GM12891 (cell line): Measurements from ENCODE around the gene NEU1.
"Not testable (repeated sequence)": the region's sequence is repeated elsewhere in the genome, so short reads cannot be mapped to it uniquely, and the experiment has no call there.

Experiments used
- DNase-seq: peaks from one replicate; pipeline ENCODE4 v3.0.0; 2011; ENCODE audit warnings: low spot score; ENCODE audit not compliant: insufficient read length
- FAIRE-seq: peaks from 2 replicates; lab custom pipeline; 2011; peaks lifted over from hg19 to GRCh38; lab: Jason Lieb, UNC
- PAX5 ChIP-seq: IDR thresholded peaks from 2 replicates; pipeline ENCODE4 v1.6.1; 2011; ENCODE audit warnings: low read length, moderate library complexity, mild to moderate bottlenecking; ENCODE audit not compliant: insufficient read depth, severe bottlenecking
- POLR2A ChIP-seq: IDR thresholded peaks from 2 replicates; pipeline ENCODE4 v1.6.1; 2011; ENCODE audit warnings: low read depth, low read length, control low read depth
- POLR2AphosphoS5 ChIP-seq: IDR thresholded peaks from 2 replicates; pipeline ENCODE4 v1.6.1; 2011; ENCODE audit warnings: low read depth, low read length, control low read depth
- POU2F2 ChIP-seq: IDR thresholded peaks from 2 replicates; pipeline ENCODE4 v1.6.1; 2011; ENCODE audit warnings: low read depth, mild to moderate bottlenecking, control low read depth, low read length, moderate library complexity
- SPI1 ChIP-seq: IDR thresholded peaks from 2 replicates; pipeline ENCODE4 v1.6.1; 2011; ENCODE audit warnings: low read depth, low read length, control low read depth
- TAF1 ChIP-seq: IDR thresholded peaks from 2 replicates; pipeline ENCODE4 v1.6.1; 2011; ENCODE audit warnings: low read depth, low read length, control low read depth

Gene NEU1

DNA sequence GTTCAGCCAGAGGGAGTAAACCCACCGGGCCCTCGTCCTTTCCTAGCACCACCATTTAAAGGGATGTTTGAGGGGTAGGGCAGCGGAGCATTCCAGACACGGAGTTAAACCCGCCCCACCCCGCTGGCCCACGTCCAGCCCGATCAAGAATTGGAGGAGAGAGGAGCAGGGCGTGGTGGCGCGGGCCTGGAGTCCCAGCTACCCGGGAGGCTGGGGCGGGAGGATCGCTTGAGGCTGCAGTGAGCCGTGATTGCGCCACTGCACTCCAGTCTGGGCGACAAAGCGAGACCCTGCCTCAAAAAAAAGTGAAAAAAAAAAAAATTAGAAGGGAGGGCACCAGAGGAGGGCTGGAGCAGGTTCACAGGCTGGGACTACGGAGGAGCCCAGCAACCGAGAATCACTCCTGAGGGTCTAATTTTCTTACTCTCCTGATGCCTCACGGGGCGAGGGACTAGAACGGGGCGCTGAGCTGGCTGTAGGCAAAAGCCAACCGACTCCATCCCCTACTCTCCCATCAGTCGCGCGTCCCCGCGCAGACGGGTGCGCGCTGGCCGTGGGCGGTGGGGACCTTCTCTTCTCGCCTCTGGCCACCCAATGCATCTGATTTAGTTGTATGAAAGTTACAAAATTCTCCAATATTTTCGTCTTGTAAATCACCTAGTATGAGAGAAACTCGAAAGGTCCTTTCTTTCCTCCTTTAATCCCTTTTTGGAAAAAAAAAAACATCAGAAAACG, 41.2 kb downstream of the NEU1 start:
- FAIRE-seq, result peak; percentile 66

DNA sequence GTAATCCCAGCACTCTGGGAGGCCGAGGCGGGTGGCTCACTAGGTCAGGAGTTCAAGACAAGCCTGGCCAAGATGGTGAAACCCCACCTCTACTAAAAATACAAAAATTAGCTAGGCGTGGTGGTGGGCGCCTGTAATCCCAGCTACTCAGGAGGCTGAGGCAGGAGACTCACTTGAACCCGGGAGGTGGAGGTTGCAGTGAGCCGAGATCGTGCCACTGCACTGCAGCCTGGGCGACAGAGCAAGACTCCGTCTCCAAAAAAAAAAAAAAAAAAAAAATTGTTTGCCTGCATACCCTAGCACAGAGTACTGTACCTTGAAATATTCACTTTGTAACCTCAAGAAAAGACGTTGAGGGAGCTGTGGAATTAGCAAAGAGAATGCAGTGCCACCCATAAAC, 42.2 kb downstream of the NEU1 start:
- FAIRE-seq, DNase-seq: not testable (repeated sequence)

More for the DNA sequence above, 41.2 kb downstream of the NEU1 start:
- peak; percentile 59 for DNase-seq
- TF ChIP-seq TAF1 (peak; percentile 65), POLR2AphosphoS5 (peak; percentile 77), PAX5 (no peak), SPI1 (no peak), POLR2A (peak; percentile 83), POU2F2 (peak; percentile 42)

DNA sequence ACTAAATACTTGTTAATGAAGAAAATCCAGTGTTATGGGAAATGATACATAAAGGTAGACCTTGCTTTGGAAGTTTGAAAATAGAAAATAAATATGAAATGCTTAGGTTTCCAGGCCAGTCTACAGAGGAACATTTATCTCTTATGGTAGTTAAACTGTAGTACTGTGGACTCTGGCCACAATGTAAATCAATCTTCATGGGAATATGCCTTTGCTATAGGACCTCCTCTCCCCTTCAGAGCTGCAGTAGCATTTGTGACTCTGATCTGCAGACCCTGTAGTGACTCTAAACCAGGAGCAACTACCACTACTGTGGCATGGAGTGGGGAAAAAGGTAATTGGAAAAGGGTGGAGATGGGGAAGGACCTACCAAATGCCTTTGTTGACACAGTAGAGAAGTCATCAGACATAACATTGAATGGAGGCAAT, 42.7 kb downstream of the NEU1 start:
- no peak for TF ChIP-seq PAX5
- no peak for TF ChIP-seq POU2F2
- no peak for TF ChIP-seq SPI1
- TF ChIP-seq POLR2AphosphoS5, result no peak
- TF ChIP-seq TAF1, result no peak
- no peak for DNase-seq
- no peak for FAIRE-seq

DNA sequence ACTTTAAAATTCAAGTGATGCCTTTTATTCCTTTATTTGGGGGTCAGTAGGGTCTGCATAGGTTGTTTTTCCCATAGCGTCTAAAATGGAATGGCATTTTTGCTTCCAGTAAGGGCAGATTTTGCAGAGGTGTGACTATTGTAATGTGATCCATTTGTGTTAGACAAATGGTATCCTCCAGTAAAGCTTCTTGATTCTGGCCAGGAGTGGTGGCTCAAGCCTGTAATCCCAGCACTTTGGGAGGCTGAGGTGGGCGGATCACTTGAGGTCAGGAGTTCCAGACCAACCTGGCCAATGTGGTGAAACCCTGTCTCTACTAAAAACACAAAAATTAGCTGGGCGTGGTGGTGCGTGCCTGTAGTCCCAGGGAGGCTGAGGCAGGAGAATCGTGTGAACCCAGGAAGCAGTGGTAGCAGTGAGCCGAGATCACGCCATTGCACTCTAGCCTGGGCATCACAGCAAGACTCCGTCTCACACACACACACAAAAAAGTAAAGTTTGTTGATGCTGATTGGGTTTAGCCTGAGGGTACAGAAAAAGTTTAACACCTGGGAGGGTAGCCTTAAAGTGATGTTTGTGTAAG, 44.6 kb downstream of the NEU1 start:
- not testable (repeated sequence) for DNase-seq, FAIRE-seq

DNA sequence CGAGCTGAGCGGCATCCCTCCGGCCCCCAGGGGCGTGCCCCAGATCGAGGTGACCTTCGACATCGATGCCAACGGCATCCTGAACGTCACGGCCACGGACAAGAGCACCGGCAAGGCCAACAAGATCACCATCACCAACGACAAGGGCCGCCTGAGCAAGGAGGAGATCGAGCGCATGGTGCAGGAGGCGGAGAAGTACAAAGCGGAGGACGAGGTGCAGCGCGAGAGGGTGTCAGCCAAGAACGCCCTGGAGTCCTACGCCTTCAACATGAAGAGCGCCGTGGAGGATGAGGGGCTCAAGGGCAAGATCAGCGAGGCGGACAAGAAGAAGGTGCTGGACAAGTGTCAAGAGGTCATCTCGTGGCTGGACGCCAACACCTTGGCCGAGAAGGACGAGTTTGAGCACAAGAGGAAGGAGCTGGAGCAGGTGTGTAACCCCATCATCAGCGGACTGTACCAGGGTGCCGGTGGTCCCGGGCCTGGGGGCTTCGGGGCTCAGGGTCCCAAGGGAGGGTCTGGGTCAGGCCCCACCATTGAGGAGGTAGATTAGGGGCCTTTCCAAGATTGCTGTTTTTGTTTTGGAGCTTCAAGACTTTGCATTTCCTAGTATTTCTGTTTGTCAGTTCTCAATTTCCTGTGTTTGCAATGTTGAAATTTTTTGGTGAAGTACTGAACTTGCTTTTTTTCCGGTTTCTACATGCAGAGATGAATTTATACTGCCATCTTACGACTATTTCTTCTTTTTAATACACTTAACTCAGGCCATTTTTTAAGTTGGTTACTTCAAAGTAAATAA, 45.3 kb downstream of the NEU1 start:
- DNase-seq, result not testable (repeated sequence)
- FAIRE-seq, result peak; percentile 87

DNA sequence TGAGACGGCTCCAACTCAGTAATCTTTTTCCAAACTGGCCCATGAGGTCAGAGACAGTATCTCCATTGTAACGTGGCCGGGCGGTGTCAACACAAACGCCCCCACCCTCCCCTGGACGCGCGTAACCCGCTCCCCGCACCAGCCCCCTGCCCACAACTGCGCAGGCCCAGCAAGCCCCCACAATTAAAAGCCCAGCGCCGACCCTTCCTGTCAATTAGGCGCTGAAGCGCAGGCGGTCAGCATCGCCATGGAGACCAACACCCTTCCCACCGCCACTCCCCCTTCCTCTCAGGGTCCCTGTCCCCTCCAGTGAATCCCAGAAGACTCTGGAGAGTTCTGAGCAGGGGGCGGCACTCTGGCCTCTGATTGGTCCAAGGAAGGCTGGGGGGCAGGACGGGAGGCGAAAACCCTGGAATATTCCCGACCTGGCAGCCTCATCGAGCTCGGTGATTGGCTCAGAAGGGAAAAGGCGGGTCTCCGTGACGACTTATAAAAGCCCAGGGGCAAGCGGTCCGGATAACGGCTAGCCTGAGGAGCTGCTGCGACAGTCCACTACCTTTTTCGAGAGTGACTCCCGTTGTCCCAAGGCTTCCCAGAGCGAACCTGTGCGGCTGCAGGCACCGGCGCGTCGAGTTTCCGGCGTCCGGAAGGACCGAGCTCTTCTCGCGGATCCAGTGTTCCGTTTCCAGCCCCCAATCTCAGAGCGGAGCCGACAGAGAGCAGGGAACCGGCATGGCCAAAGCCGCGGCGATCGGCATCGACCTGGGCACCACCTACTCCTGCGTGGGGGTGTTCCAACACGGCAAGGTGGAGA, 47.4 kb downstream of the NEU1 start, which contains the start of the genes HSPA1A and HSPA1L:
TSS of gene HSPA1A (plus strand) at position 519 of the 814 bp plus-strand sequence. CDS start at position 733, 214 bp downstream.
TSS of gene HSPA1L (minus strand) at position 259 of the 814 bp plus-strand sequence. CDS start 3,311 bp downstream, outside the sequence.
- FAIRE-seq, result no peak
- DNase-seq, result peak; percentile 47
- no peak for TF ChIP-seq PAX5
- TF ChIP-seq SPI1, result no peak
- TF ChIP-seq TAF1, result peak; percentile 32; the same call in 1 of the 2 replicates
- TF ChIP-seq POLR2A, result peak; percentile 71
- peak; percentile 70 for TF ChIP-seq POLR2AphosphoS5
- TF ChIP-seq POU2F2, result 0 out of 2 replicates have a peak, but pooled peaks have one; percentile 13

DNA sequence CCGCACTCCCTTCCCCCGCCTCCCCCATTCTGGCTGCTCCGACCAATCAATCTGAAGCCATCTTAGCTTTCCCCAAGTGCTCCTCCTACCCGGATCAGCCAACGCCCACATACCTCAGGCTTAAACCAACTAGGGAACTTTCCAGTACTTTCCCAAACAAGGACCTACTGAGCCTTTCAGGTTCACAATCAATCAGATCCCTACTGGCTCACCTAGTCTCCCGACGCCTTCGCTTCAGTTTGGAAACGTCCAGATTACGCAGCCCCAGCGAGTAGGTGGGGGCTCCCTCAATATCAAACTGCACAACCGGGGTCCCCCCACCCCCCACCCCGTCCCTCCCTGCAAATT, 48.0 kb downstream of the NEU1 start:
- peak; percentile 68 for DNase-seq
- FAIRE-seq, result no peak
- no peak for TF ChIP-seq SPI1
- no peak for TF ChIP-seq PAX5
- TF ChIP-seq POU2F2, result no peak
- TF ChIP-seq POLR2AphosphoS5, result no peak
- no peak for TF ChIP-seq POLR2A
- TF ChIP-seq TAF1, result no peak

DNA sequence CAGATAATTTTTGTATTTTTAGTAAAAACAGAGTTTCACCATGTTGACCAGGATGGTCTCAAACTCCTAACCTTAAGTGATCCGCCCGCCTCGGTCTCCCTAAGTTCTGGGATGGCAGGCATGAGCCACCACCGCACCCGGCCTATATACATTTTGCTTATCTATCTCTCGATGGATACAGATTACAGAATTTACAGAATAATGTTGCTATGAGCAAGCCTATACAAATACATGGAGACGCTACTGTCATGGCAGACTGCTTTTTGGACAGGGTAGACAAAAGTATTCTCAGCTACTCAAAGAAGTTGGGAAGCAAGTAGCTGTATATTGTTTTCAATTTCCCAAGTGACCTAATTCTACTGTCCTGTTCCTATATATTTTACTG, 49.2 kb downstream of the NEU1 start:
- DNase-seq (no peak), FAIRE-seq (no peak)
- TF ChIP-seq POU2F2 (no peak), POLR2A (no peak), TAF1 (no peak), POLR2AphosphoS5 (no peak), SPI1 (no peak), PAX5 (no peak)

DNA sequence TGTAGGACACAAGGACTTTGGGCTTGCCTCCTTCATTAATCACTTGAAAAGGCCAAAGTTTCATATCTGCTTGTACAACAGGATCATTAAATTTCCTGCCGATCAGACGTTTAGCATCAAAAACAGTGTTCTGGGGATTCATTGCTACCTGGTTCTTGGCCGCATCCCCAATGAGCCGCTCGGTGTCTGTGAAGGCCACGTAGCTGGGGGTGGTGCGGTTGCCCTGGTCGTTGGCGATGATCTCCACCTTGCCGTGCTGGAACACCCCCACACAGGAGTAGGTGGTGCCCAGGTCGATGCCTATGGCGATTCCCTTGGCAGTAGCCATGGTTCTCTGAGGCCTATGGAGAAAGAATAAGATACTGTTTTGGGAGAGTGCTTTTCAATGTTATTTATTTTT, 51.0 kb downstream of the NEU1 start:
- DNase-seq (no peak), FAIRE-seq (no peak)
- TF ChIP-seq PAX5 (no peak), POLR2AphosphoS5 (no peak), POU2F2 (no peak), TAF1 (no peak), SPI1 (no peak), POLR2A (no peak)

DNA sequence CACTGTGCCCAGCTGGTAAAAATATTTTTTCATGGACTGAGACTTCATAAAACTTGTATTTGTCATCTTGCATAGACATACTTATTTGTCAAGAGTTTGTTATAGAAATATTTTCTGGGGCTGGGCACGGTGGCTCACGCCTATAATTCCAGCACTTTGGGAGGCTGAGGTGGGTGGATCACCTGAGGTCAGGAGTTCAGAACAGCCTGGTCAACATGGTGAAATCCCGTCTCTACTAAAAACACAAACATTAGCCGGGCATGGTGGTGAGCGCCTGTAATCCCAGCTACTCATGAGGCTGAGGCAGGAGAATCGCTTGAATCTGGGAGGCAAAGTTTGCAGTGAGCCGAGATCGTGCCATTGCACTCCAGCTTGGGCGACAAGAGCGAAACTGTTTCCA, 54.0 kb downstream of the NEU1 start:
- not testable (repeated sequence) for FAIRE-seq

More for the DNA sequence above, 54.0 kb downstream of the NEU1 start:
- not testable (repeated sequence) for DNase-seq
